HuH-7 (cell line): ENCODE data around the gene CEBPB.

Source experiments
- DNase-seq: peaks from one replicate; pipeline ENCODE4 v3.0.0; 2011; ENCODE audit warnings: low spot score

CEBPB gene

GRCh38 chr20:50229156-50229607 is 38.6 kb downstream of the CEBPB start:
- DNase-seq = no peak

- DNase-seq = no peak
These were observed 39.6 kb downstream of the CEBPB start for GRCh38 chr20:50230184-50230583.

GRCh38 chr20:50230871-50231560 is 40.4 kb downstream of the CEBPB start:
- no peak for DNase-seq

- no peak for DNase-seq
These were observed 41.2 kb downstream of the CEBPB start for GRCh38 chr20:50231854-50232253.

- no peak for DNase-seq
These were observed 42.2 kb downstream of the CEBPB start for GRCh38 chr20:50232651-50233324.

GRCh38 chr20:50233325-50234212 is 42.9 kb downstream of the CEBPB start:
- no peak for DNase-seq

GRCh38 chr20:50234288-50234687 is 43.7 kb downstream of the CEBPB start:
- no peak for DNase-seq

- DNase-seq = no peak
These were observed 46.7 kb downstream of the CEBPB start for GRCh38 chr20:50237349-50237748.

GRCh38 chr20:50238081-50238800 is 47.6 kb downstream of the CEBPB start:
- DNase-seq = no peak

GRCh38 chr20:50240092-50240491 is 49.5 kb downstream of the CEBPB start:
- no peak for DNase-seq

- no peak for DNase-seq
These were observed 51.5 kb downstream of the CEBPB start for GRCh38 chr20:50242178-50242514.
